GM19043 (cell line): ENCODE data around the gene EXOC4.

Experiments
- ATAC-seq: cut with Tn5 transposase; IDR thresholded peaks from one replicate; pipeline ENCODE4 v1.9.1; 2021; ENCODE audit warnings: low read depth; ENCODE audit not compliant: unreplicated experiment

EXOC4 gene

DNA sequence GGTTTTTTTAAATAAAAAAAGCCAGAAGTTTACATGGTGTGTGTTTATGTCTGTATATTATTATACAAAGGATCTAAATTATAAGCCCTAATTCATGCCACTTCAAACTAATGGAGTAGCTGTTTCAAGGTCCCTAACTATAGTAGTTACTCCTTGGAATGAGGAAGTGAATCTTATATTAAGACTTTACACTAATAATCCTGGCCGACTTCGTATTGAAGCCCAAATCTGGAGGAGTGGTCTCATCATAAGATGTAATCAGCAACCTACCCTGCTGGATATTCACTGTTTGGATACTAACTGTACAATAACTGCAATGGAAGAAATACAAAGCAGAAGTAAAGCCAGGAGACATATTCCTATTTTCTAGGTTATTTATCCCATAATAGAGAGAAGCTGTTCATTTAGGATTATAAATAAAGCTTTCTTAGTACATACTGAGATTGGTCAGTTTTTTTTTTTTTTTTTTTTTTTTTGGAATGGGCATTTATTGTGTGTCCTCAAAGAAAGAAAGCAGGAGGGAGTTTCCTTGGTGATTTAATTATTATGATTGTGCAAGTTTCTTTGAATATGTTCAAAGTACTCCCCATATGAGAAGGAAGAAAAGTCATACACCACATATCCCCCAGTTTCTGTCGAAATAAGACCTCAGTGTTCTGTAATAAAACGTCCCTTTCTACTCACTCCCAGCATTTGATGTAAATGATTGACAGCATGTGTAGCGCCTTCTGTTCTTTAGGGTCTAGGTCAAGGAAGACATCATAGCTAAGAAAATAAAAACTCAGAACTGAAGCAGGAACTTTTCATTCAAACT, 397.8 kb downstream of the EXOC4 start:
- ATAC-seq: no peak

DNA sequence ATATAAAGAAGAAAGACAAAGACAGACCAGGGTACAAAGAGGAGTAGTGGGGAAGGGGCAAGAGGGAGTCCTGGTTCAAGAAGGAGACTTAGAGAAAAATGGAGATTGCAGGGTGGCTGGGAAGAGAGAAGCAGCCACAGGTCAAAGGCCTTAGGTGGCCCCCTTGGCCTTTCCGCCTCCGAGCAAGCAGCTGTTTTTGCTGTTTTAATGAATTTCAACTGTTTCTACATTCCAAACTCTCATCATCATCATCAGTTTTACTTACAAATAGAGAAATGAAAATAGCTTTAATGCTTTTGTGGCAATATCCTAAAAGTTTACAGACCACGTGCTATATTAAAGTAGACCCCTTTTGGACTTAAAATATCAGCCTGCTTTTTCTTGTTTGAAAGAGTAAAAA, 399.7 kb downstream of the EXOC4 start:
- ATAC-seq: no peak

DNA sequence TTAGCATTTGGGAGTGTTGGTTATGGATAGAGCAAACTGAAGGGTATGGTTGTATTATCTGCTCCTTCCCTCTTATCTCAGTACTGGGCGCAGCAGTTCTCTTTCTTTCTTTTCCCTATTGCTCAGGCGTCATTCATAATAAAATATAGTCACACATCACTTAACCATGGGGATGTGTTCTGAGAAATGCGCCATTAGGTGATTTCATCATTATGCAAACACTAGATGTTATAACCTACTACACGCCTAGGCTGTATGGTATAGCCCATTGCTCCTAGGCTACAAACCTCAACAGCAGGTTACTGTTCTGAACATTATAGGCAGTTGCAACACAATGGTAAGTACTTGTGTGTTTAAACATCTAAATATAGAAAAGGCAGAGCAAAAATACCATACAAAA, 401.7 kb downstream of the EXOC4 start:
- no peak for ATAC-seq

DNA sequence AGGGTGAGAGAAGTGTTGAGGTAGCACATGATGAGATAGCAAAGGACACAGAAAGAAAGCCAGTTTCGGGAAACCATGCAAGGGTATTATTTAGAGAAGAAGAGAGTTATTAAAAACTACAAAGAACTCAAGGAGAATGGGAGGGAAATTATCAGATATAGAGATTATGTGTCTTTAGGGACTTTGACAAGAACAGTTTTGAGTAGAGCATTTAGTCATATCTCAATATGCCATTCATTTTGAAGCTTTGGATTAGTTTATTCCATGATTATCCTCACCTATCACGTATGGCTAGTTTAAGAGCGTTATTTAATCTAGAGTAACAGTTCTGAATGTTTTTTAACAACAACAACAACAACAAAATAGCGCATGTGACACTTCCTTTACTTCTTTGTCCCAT, 409.4 kb downstream of the EXOC4 start:
- ATAC-seq: no peak

DNA sequence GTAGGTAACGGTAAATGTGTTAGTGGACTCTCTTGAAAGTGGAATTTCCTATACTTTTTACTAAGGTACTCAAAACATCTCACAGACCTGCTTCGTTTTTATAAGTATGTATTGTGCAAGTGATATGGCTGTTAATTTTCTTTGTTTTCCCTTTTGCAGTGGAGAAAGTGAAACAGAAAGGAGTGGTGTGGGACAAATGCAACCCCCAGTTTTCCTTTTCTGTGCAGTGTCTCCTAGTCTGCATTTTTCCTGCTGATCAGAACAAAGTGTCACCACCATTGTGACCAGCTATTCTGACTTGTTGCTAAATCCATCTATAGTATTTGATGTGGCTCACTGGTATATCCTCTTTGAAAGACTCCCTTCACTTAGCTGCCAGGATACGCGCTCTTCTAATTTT, 410.0 kb downstream of the EXOC4 start:
- ATAC-seq: no peak

DNA sequence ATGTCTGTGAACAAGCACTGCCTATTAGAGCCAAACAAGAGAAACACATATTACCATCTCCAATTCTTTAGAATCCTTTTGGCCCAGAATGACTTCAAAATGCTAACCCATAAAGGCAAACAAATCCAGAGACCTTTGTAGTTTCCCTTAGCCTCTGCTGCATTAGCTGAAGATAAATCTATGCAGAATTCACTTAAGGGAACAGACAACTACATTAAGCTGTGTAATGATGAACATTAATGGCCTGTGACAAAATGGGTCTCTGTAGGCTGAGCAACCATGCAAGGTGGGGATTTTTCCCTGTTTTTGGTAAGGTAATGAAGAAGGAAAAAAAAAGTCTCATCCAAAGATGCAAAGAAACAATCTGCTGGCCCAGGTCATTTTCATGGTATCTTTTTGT, 411.6 kb downstream of the EXOC4 start:
- no peak for ATAC-seq

DNA sequence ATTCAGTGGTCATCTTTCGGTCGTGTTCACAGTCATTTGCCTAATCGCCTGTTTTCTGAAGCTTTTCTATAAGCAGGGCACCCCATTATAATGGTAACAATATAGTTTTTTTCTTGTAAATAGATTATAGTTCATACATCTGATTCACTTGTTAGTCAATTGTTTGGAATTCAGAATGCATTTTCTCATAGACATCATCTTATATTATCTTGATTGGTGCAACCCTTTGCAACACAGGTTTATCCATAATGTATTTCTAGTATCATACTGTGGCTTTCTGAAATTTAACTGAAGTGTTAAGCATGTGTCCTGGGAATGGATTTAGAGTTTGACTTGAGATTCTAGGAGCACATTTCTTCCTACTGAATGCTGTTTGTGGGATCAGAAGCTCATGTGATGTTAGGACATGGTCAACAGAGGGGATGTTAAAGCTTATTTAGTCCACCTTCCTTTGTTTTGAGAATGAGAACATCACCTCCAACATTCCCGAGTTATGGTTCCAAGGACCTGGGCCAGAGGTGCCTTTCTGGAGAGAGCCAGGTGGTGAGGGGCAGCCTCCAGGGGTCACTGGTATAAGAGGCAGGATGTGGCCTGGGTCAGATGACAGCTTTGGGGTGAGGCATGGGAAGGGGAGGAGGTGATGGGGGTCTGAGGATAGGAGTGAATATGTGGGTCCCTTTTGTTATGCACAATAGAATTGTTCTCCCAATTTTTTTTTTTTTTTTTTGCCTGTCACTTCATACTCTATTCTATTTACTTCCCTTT, 415.6 kb downstream of the EXOC4 start:
- no peak for ATAC-seq

DNA sequence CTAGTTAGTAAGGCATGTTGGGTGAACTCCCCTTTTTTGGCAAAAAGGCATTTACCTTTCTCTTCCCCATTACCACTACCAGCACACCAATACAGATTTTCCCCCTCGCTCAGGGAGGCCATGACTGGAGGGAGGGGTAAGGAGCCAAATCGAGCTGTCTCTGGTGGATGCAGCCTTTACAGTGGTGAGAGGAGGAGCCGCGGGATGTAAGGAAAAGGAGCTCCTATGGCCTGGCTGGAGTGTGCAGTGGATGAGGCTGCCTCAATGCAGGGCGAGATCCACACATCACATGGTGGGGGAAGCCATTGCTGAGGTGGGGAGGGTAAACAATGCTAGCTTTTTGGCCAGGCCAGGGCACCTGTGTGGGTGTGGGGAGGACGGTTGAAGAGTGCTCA, 416.2 kb downstream of the EXOC4 start:
- no peak for ATAC-seq

DNA sequence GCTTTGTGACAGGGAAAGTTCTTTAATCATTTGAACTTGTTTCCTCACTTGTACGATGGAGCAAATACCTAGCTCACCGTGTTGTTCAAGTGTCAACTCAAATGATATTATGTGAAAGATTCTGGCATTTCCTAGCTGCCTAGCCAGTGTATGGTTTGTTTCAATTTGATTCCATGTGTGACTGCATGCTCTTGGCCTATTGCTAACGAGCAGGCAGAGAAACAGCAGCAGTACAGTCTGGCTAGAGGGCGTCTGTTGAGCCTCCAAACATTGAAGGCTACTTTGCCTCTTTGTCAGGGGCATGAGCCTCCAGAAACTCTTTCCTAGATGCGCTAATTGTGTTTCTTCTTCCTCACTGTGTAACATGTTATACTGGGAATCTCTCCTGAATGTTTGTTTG, 417.4 kb downstream of the EXOC4 start:
- no peak for ATAC-seq

DNA sequence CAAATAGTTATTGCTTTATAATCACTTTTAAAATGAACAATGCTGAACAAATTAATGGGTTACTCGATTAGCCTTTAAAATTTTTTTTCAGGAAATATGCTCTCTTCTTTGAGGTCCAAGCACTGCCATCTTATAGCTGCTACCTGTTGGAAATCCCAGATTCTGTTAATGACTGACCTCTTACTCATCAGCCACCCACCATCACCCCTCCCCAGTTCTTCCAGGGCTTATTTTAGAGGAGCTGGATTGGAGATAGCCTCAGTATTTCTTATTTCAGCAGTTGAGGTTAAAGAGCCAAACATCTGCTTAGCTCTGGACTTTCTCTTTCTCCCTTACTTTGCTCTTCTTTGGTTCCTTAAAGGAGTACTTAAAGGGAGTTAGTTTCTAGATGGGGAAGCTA, 420.0 kb downstream of the EXOC4 start:
- ATAC-seq: no peak

DNA sequence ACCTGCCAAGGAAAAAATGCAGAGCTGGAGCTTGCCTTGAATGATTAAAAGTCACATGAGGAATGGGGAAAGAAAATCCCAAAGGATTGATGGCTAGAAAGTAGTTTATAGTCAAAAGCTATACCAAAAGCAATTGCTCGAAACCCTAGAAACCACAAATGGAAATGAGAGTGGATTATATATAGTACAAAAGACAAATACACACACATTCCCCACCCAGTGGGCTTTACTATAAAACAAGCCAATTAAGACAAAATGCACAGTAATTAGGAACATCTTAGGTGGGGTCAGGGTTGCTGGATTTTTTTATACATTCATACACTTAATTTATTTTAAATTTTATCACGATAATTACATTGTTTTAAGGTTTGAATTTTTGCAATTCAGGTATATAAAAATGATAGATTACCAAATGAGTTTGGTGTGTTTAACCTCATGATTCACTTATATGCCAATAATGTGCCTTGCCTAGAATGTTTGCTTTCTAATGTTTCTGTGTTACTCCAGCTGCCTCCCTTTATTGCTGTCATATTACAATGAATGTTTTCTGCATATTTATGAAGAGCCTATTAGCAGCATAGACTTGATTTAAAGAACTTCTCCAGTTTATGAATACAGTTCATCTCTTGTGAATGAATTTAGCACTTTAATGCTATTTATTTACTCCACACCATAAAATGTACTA, 421.3 kb downstream of the EXOC4 start:
- no peak for ATAC-seq

DNA sequence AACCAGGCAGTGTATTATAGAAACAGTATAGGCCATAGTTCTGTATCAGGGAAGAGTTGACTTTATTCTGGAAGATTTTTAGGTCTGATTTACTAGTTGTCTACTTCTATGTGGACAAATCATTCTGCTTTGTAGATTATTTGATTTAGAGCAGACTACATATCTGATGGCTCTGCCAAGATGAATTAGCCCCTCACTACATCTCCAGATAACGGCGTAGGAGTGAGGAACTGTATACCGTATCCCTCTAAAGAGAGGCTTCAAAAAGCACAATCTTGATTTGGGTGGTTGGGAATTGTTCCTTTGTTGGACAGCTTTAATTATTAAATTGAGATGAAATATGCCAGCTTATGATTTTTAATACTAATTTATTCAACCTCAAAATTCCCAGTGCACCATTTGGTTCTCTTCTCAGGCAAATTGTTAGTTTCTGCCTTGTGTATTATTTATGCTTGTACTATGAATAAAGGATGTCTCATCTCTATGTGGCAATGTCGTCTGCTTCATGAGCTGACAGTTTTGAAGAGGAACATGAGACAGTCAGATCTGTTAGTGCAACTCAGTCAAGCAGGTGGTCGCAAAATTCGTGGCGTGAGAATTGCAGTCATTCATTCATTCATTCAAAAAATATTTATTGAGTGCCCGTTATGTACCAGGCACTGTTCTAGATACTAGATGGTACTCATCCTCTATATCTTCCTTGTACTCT, 422.8 kb downstream of the EXOC4 start:
- ATAC-seq: no peak

DNA sequence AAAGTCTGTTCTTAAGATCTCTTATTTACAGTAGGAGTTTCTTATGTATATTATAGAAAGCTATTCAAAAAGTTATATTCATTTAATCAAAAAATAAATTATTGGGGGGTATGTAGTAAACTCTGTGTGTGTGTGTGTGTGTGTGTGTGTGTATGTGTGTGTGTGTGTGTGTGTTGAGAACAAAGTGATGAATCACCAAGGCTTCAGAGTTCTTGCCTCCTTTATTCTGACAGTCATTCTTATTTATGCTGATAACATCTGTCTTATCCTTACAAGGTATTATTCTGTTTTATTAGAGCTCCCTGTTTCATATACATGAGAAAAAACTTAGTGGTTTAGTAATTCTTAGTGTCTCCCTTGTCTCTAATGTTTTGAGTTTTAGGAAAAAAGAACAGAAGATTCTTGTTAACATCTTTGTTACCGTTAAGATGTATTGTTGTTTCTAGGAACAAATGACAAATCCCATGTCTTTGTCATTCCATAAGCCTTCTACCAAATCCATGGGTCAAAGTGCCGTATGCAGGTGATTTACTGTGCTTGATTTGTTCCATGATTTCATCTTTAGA, 424.0 kb downstream of the EXOC4 start:
- no peak for ATAC-seq

DNA sequence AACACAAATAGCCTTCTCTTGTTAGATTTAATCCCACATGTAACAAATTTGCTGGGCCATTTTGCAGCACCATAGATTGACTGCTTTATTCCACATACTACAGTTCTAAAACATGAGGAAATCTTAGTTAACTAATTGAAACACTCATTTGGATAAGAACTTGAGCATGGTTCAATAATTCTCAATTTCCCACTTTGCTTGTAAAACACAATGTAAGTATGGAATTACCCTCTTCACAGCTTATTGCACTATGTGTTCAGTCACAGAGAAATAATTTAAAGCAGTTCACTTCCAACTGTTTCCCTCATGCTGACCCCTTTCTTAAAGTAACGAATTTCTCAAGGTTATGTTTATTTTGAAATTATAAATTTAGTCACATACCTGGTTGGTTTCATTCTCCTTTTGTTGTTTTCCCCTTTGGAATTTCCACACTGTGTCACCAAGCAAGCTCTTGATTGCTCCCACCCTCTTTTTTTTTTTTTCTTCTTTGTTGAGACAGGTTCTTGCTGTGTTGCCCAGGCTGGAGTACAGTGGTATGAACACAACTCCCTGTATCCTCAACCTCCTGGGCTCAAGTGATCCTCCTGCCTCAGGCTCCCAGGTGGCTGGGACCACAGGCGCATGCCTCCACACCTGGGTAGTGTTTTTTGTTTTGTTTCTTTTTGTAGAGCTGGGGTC, 425.4 kb downstream of the EXOC4 start:
- no peak for ATAC-seq

DNA sequence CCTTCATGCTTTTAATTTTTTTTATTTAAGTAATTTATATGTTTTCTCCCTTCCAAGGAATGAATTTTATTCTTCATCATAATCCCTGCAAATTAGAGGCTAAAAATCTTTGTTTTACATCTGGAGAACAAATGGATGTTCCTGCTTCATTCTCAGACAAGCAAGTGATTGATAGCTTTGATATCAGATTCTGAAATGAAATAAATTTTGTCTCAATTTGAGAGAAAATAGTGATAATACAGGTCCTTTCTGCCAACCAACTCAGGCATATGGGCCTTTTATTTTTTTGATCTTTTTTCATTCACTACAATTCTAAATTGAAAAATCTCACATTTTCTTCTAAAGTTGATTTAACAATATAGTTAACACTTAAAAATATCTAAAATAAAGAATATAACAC, 427.1 kb downstream of the EXOC4 start:
- no peak for ATAC-seq

DNA sequence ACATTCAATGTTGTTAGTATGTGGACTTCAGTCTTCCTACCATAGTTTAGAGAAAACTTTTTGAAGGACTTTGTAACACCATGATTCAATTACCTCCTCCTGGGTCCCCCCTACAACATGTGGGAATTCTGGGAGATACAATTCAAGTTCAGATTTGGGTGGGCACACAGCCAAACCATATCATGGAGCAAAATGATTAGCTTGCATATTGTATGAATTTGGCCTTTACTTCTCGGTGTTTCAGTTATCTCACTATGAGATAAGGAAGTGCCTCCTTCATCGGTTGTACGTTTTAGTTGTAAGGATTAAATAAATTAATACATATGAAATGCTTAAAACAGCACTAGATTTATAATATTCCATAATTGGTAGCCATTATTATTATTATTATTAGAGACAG, 428.7 kb downstream of the EXOC4 start:
- ATAC-seq: no peak

DNA sequence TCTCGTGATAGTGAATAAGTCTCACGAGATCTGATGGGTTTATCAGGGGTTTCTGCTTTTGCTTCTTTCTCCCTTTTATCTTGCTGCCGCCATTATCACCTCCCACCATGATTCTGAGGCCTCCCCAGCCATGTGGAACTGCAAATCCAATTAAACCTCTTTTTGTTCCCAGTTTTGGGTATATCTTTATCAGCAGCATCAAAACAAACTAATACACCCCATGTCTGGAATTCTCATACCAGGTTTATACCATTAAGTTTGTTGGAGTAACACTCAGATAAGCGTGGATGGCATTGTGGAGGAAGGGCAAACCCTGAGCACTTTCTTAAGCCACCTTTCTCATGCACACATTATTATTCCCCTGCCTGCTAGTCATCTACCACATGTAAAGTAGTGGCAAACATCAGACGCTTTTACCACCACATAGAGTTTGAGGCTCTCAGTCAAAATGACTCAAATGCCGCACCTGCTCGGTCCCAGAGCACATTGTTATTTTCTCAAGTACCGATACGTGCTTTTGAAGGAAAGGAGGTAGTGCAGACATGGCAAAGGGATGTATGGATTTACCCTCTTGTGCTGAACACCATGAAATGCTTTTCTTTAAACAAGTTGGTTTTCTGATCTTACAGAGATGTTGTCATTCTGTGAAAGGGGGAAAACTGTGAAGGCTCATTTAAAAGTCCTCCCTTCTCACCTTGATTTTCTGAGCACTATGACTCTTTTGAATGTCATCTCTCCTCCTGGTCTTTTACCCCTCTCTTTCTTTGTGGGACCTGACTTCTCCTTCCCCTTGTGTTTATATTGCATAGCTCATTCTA, 429.7 kb downstream of the EXOC4 start:
- ATAC-seq: no peak

DNA sequence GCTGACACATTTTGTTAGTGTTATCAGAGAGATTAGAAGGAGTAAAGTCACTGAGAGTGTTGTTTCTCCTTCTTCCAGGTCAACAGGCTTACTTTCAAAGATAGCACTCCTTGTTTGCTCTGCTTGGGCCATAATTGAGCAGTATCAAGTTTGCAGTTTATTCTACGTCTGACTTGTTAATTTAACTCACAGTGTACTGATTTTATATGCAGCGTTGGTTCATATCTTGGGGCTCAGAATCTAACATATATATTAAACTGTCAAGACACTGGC, 430.2 kb downstream of the EXOC4 start:
- ATAC-seq: no peak

DNA sequence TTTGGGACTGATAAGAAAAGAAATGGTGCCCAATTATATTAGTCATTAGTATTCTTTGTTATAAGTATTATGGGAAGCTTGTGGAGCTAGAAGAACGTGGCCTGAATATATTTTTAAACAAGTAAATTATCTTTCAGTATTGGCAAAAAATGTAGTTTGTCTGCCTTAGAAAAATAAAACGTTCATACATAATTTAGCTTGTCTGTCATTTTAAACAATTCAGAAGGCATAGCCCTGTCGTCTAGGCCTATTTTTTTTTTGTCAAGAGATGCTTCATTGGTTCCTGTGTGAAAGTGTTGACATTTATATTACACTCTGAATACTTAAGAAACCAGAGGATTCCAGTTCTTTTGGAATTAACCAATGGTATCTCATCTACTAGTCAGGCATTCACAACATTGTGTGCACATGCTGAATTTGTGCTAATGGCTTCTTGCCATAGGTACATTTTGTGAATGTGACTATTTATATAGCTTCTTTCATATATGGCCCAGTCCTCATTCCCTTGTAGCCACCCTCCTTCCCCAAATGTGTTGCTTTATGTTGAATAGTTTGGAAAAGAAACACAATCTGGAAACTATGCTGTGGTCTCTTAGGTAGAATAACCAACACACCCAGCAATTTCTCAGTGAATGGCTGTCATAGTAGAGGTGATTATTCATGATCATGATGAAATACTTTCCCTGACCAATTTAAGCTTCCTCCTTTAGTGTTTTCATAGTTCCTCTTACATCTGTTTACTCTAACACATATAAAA, 435.8 kb downstream of the EXOC4 start:
- ATAC-seq: no peak
